ENCODE measurements around the gene RPH3AL.

- TF ChIP-seq CTCF (IDR thresholded peaks at IDR 0.05) (no peak), POLR2A (IDR thresholded peaks at IDR 0.05) (no peak)
These were observed 2.3 kb upstream of the RPH3AL start for GRCh38 chr17:354651-355556.

All from prostate gland (tissue), 2 donors.